ENCODE measurements around the gene ZNF516.

ZNF516 gene

DNA sequence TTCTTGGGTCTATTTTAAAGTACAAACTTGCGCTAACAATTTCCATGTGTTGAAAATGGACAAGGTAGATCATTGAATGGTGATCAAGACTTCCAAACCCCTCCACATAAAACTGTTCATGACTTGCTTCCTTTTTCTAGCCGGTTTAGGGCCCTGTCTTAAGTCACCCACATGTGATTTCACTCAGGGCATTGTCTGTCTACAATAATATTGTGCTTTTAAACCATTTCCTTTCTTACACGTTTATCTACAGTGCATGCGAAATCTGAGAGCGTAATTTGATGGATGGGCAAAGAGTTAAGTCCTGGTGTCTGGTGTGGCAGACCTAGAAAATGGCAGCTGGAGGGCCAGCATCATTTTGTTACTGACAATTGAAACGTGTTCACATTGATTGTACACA is 2.0 kb upstream of the ZNF516 start:
- Histone ChIP-seq H3K36me3 (ENCODE audit: control insufficient read depth, insufficient read depth, low read length) (no peaks in the 10 kb centered on the region), H3K4me3 (ENCODE audit: insufficient read depth, low read depth, low read length) (no peak overlapping the region), H3K27me3 (ENCODE audit: control insufficient read depth, insufficient read depth, low read length, poor library complexity, severe bottlenecking) (no peaks in the 10 kb centered on the region), H3K27ac (ENCODE audit: insufficient read depth, low read depth, low read length, poor library complexity, severe bottlenecking) (no peak overlapping the region), H3K9me3 (ENCODE audit: control insufficient read depth, low read length) (no peaks in the 10 kb centered on the region), H3K4me1 (ENCODE audit: control insufficient read depth, insufficient read depth, low read length) (peaks cover 14% of the 10 kb centered on the region)
- 85 to 86% methylated on average over 6 of the region's 6 CpGs for WGBS, 2 experiments

DNA sequence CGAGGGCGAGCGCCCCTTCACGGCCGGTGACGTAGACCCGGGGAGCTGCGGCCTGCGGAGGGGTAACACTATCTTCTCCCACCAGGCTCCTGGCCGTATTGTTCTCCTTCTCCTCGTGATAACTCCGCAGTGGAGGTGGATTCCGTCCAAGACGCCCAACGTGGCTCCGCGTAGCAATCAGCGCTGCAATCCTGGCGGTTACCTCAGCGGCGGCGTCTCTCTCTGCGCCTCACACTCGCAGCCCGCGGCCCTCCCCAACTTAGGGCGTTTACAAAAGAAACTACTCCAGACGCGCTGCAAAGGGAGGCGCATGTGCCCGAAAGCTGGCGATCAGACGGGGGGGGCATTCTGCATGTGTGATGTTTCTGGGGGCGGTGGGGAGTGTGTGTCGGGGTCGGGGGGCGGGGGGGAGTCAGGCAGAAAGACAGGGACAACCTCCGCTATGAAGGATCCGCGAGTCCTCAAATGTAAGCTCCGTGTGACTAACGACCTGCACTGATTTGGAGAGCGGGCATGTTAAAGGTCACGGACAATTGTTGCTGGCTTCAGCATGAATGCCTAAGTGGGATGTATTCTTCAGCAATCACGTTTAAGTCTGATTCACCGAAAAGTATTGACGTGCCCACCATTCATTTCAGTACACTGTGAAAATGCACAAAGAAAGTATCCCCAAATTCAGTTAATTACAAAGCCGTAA is 1.3 kb upstream of the ZNF516 start:
- Histone ChIP-seq H3K27me3 (ENCODE audit: control insufficient read depth, insufficient read depth, low read length, poor library complexity, severe bottlenecking) (no peaks in the 10 kb centered on the region), H3K36me3 (ENCODE audit: control insufficient read depth, insufficient read depth, low read length) (no peaks in the 10 kb centered on the region), H3K4me3 (ENCODE audit: insufficient read depth, low read depth, low read length) (peak overlapping the region; percentile 75), H3K4me1 (ENCODE audit: control insufficient read depth, insufficient read depth, low read length) (peaks cover 14% of the 10 kb centered on the region), H3K27ac (ENCODE audit: insufficient read depth, low read depth, low read length, poor library complexity, severe bottlenecking) (peak overlapping the region; percentile 95), H3K9me3 (ENCODE audit: control insufficient read depth, low read length) (no peaks in the 10 kb centered on the region)
- 3 to 4% methylated on average over 47 to 48 of the region's 48 CpGs for WGBS, 2 experiments

DNA sequence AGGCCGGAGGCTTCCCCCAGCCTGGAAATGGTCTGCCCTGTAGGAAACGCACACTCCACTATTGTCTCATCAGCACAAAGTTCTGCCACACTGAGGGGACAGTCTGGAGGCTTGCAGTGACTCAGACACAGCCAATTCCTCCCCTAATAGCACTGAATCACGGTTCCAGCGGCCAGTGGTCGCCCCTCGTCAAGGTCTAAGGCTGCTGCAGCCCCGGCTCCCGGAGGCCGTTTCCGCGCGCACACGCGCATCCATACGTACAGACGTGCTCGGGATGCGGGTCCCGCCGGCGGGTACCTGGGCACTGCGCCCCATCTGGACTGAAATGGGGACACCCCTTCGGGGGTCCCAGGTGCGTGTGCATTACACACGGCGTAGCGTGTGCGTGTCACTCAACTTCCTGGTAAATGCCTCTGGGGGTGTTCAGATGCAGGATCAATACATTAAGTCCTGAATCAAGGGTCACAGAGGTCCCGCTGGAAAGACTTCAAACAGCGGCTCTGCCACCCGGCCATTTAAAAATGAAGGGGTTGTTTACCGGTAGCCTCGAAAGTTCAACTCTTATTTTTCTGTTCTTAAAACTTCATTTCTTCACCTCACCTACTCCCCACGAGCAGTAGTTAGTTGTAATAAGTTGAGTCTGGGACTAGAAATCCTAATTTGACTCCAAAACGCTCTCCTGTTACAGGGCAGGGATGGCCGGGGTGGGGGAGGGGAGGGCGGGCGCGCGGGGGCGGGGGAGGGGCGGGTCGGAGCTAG is 572 bp upstream of the ZNF516 start:
- Histone ChIP-seq H3K36me3 (ENCODE audit: control insufficient read depth, insufficient read depth, low read length) (no peaks in the 10 kb centered on the region), H3K27ac (ENCODE audit: insufficient read depth, low read depth, low read length, poor library complexity, severe bottlenecking) (peak overlapping the region; percentile 94), H3K4me3 (ENCODE audit: insufficient read depth, low read depth, low read length) (peak overlapping the region; percentile 75), H3K27me3 (ENCODE audit: control insufficient read depth, insufficient read depth, low read length, poor library complexity, severe bottlenecking) (no peaks in the 10 kb centered on the region), H3K4me1 (ENCODE audit: control insufficient read depth, insufficient read depth, low read length) (peaks cover 14% of the 10 kb centered on the region), H3K9me3 (ENCODE audit: control insufficient read depth, low read length) (no peaks in the 10 kb centered on the region)
- WGBS, 2 experiments, result 0% methylated on average over 40 to 42 of the region's 43 CpGs

DNA sequence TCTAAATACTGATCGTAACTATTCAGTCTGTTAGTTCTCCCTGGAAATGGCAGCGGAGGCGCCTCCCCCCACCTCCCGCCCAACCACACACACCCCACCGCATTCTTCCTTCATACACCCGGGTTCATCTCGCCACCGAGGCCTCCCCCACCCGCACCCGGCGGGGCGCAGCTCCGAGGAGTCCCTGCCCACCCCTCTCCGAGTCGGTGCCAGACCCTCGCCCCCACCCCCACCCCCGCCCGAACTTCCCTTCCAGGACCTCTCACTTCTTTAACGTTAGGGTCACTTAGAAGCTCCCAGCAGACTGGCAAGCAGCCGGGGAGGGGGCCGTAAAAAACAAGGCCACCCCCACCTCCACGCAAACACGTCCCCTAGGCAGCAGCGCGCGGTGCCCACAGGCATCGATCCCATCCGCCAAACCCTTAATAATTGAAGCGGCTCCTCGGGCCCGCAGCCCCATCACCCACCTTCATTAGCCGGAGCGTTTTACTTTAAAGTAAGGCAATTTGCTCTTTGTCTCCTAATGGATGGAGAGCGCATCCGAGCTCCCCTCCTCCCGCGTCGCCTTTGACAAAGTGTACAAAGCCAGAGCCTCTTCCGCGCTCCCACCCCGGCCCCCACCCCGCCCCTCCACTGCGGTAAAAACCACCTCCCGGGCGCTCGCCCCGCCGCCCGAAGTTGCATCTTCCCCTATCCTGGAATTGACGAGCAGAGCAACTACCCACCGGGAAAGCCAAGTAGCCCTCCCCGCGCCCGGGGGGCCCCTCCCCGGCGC is 624 bp downstream of the ZNF516 start:
- no peaks in the 10 kb centered on the region for H3K27me3 ChIP-seq (ENCODE audit: control insufficient read depth, insufficient read depth, low read length, poor library complexity, severe bottlenecking)
- H3K4me3 ChIP-seq (ENCODE audit: insufficient read depth, low read depth, low read length), result peak overlapping the region; percentile 54
- no peaks in the 10 kb centered on the region for H3K36me3 ChIP-seq (ENCODE audit: control insufficient read depth, insufficient read depth, low read length)
- WGBS, 2 experiments, result 0% methylated on average over 49 to 54 of the region's 56 CpGs
- H3K9me3 ChIP-seq (ENCODE audit: control insufficient read depth, low read length), result no peaks in the 10 kb centered on the region
- peak overlapping the region; percentile 87 for H3K27ac ChIP-seq (ENCODE audit: insufficient read depth, low read depth, low read length, poor library complexity, severe bottlenecking)
- H3K4me1 ChIP-seq (ENCODE audit: control insufficient read depth, insufficient read depth, low read length), result peaks cover 14% of the 10 kb centered on the region

DNA sequence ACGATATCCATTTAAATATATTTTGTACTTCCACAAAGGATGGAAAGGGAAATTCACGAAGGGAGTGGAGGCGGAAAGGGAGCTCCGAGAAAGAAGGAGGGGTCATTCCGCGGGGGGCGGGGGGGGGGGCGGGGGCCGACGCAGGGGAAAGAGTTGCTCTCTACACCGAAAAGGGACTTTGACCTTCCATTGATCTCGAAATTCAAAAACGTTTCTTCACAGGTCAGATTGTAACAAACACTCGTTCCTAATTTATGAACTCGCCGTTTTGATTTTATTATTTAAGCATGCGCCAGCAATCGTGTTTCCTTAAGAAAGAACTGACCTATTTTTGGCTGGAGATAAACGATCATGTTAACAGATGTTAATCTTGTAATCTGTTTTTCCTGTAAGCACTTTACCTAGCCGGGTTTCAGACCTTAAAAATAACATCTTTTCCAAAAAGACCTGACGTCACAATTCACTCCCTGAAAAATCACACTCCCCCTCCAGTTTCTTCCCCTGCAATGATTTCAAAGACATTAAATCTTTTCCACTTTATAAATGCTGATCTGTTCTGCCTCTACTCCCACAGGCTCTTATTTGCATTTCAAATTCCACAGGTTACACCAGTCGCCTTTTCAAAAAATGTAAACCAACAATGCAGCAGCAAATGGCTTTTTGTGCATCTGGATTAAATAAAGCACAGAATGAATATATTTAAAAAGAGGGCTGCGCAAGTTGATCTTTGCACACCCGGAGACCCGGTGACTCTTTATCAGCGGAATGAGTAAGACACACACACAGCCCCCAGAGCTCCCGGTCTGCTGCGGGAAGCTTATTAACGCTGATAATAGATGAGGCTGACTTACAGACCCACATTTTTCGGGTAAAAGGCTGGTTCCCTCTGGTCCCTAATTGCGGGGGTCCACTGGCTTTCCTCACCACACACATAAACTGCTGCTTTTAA is 1.6 kb downstream of the ZNF516 start:
- Histone ChIP-seq H3K27me3 (ENCODE audit: control insufficient read depth, insufficient read depth, low read length, poor library complexity, severe bottlenecking) (no peaks in the 10 kb centered on the region), H3K4me1 (ENCODE audit: control insufficient read depth, insufficient read depth, low read length) (peaks cover 19% of the 10 kb centered on the region), H3K9me3 (ENCODE audit: control insufficient read depth, low read length) (no peaks in the 10 kb centered on the region), H3K27ac (ENCODE audit: insufficient read depth, low read depth, low read length, poor library complexity, severe bottlenecking) (peak overlapping the region; percentile 87), H3K36me3 (ENCODE audit: control insufficient read depth, insufficient read depth, low read length) (no peaks in the 10 kb centered on the region), H3K4me3 (ENCODE audit: insufficient read depth, low read depth, low read length) (peak overlapping the region; percentile 54)
- 0% methylated on average over 30 to 31 of the region's 31 CpGs for WGBS, 2 experiments

DNA sequence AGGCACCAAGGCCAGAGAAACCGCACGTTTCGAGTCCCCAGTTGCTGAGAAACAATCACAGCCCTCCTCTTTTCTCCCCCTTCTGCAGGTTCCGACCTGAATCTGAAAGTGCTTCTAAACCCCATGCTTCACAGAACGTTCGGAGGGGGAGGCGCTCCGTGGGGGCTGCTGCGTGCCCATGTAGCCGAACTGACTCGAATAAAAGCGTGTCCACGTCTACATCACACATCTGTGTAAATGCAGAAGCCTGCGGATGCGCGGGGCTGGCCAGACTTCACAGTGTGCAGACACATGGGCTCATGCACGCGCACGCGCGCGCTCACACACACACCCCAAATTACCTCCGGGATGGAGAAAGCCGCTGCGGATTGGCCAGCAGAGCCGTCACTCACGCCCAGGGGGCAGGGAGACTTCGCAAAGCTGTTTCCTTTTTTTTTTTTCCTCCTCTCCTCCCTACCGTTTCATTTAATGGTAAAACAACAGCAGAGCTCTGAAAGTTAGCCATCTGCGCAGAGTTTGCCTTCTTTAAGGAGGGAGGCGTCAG is 2.3 kb downstream of the ZNF516 start:
- H3K4me1 ChIP-seq (ENCODE audit: control insufficient read depth, insufficient read depth, low read length), result peaks cover 26% of the 10 kb centered on the region
- no peaks in the 10 kb centered on the region for H3K27me3 ChIP-seq (ENCODE audit: control insufficient read depth, insufficient read depth, low read length, poor library complexity, severe bottlenecking)
- H3K36me3 ChIP-seq (ENCODE audit: control insufficient read depth, insufficient read depth, low read length), result no peaks in the 10 kb centered on the region
- H3K9me3 ChIP-seq (ENCODE audit: control insufficient read depth, low read length), result no peaks in the 10 kb centered on the region
- peak overlapping the region; percentile 82 for H3K27ac ChIP-seq (ENCODE audit: insufficient read depth, low read depth, low read length, poor library complexity, severe bottlenecking)
- peak overlapping the region; percentile 54 for H3K4me3 ChIP-seq (ENCODE audit: insufficient read depth, low read depth, low read length)
- 0% methylated on average over 29 to 31 of the region's 31 CpGs for WGBS, 2 experiments

DNA sequence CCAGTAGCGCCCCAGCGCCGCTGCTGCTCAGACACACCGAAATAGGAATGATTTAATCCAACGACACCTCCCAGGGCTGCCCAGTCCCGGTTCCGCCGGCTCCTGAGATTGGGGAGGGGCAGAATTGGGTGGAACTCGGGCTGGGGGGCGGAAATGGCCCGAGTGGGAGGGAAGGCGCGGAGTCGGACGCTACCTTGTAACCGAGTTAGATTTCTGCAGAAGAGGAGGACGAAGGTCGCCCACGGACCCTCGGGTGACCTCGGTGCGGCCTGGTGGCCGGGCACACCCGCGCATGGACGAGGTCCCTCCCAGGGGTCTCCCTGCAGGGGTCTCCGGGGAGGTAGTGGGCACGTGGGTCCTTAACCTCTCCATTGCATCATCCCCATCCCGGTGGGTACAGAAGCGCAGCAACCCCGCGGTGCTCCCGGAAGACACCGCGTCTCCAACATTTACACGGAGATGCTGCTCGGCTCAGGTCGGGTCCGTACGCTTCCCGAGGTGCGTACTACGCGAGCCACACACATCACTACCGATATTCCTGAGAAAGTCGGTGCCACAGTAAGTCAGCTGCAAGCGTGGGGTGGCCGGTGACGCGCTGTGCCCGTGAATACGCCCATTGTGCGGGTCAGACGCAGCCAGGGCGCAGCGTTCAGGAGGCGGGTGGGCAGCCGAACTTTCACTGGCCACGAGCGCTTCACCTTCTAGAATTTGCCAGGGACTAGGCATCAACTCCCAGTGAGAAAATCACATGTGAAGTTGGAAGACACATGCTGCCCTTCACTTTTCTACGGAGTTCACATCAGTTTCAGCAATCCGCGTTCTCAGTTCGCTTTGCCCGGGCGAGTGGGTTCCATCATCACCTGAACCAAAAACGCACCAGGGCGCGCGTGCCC is 3.0 kb downstream of the ZNF516 start:
- Histone ChIP-seq H3K4me3 (ENCODE audit: insufficient read depth, low read depth, low read length) (peak overlapping the region; percentile 54), H3K27me3 (ENCODE audit: control insufficient read depth, insufficient read depth, low read length, poor library complexity, severe bottlenecking) (no peaks in the 10 kb centered on the region), H3K27ac (ENCODE audit: insufficient read depth, low read depth, low read length, poor library complexity, severe bottlenecking) (peak overlapping the region; percentile 82), H3K36me3 (ENCODE audit: control insufficient read depth, insufficient read depth, low read length) (no peaks in the 10 kb centered on the region), H3K9me3 (ENCODE audit: control insufficient read depth, low read length) (no peaks in the 10 kb centered on the region), H3K4me1 (ENCODE audit: control insufficient read depth, insufficient read depth, low read length) (peaks cover 29% of the 10 kb centered on the region)
- 0 to 1% methylated on average over 70 of the region's 70 CpGs for WGBS, 2 experiments

DNA sequence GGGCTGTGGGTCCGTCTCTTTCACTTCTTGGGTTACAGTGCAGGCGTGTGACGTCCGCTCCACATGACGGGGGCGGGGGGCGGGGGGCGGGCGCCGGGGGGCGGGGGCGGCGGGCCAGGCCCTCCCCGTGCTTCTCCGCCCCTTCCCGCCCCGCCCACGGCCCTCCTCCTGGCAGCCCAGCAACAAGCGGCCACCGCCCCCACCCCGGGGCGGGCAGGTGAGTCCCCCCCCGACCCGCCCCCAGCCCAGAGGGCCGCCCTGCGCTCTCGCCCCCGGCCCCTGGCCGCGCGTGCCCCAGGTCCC is 3.6 kb downstream of the ZNF516 start:
- H3K36me3 ChIP-seq (ENCODE audit: control insufficient read depth, insufficient read depth, low read length), result no peaks in the 10 kb centered on the region
- no peaks in the 10 kb centered on the region for H3K9me3 ChIP-seq (ENCODE audit: control insufficient read depth, low read length)
- H3K4me3 ChIP-seq (ENCODE audit: insufficient read depth, low read depth, low read length), result peak overlapping the region; percentile 54
- H3K27me3 ChIP-seq (ENCODE audit: control insufficient read depth, insufficient read depth, low read length, poor library complexity, severe bottlenecking), result no peaks in the 10 kb centered on the region
- H3K4me1 ChIP-seq (ENCODE audit: control insufficient read depth, insufficient read depth, low read length), result peaks cover 35% of the 10 kb centered on the region
- H3K27ac ChIP-seq (ENCODE audit: insufficient read depth, low read depth, low read length, poor library complexity, severe bottlenecking), result peak overlapping the region; percentile 82
- 0% methylated on average over 29 to 31 of the region's 31 CpGs for WGBS, 2 experiments

Data from ectodermal cell (in vitro differentiated cells).